ENCODE measurements around the gene MBD3L5. TPM values are rescaled to one million over a fixed set of nuclear protein-coding genes. Genes with fewer than 3 reads are reported as not detected.
"Not testable (repeated sequence)": the region's sequence is repeated elsewhere in the genome, so short reads cannot be mapped to it uniquely, and the experiment has no call there.

Gene MBD3L5
- total RNA-seq (2021; ENCODE audit: unreplicated experiment) (not detected), Bru-seq, nascent RNA (not detected), BruChase-seq, experiment 1, labeled RNA remaining after a 2-hour chase (not detected), BruChase-seq, experiment 2, labeled RNA remaining after a 6-hour chase (not detected)
- polyA plus RNA-seq (2012; ENCODE audit: insufficient read length), result not detected
- long read RNA-seq, result 0 reads

DNA sequence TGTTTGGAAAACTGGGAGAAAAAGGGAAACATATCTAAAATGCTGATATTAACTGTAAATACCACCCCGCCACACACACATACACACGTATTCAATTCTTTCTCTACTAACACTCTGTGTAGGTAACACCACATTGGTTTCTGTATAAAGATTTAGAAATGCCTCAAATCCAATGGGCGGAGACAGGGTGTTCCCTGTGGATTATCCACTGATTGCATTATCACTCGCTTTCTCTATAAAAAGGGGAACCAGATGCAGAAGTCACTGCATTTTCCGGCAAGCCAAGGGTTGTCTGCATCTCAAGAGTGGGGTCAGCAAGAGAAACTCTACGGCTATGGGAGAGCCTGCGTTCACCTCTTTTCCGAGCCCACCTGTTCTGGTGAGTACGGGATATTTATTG lies at the start of gene MBD3L5:
TSS of gene MBD3L5 (plus strand) at position 301 of the 400 bp plus-strand sequence. CDS start at position 335, 34 bp downstream.
- H3K27me3 ChIP-seq (ENCODE audit: control insufficient read depth, insufficient read depth, low read length); in situ Hi-C loops (cut with HindIII; ENCODE audit: low pct_unique_long_range_greater_than_20kb, low sequenced_read_pairs); H3K36me3 ChIP-seq (ENCODE audit: control insufficient read depth, insufficient read depth, low read length); ATAC-seq; POLR2A ChIA-PET; H3K4me3 ChIP-seq (ENCODE audit: low read depth in 2 of 2, low read length in 2 of 2); DNase-seq (ENCODE audit: low read depth, low spot score); CTCF ChIA-PET; H3K4me1 ChIP-seq (ENCODE audit: control insufficient read depth, insufficient read depth, low read length); BruUV-seq (replicated peaks); H3K9me3 ChIP-seq (ENCODE audit: control insufficient read depth, insufficient read depth, low read depth, low read length); intact Hi-C loops (cut with micrococcal nuclease; ENCODE audit: unreplicated experiment); H3K27ac ChIP-seq (ENCODE audit: low read length): not testable (repeated sequence)

GRCh38 chr19:6983448-6983847 lies 46.9 kb upstream of the MBD3L5 start:
- Histone ChIP-seq H3K4me3 (ENCODE audit: low read depth in 2 of 2, low read length in 2 of 2) (no peak overlapping the region), H3K27me3 (ENCODE audit: control insufficient read depth, insufficient read depth, low read length) (no peaks in the 10 kb centered on the region), H3K27ac (ENCODE audit: low read length) (no peak overlapping the region), H3K9me3 (ENCODE audit: control insufficient read depth, insufficient read depth, low read depth, low read length) (no peaks in the 10 kb centered on the region; the same call in 1 of the 2 replicates), H3K36me3 (ENCODE audit: control insufficient read depth, insufficient read depth, low read length) (no peaks in the 10 kb centered on the region), H3K4me1 (ENCODE audit: control insufficient read depth, insufficient read depth, low read length) (no peaks in the 10 kb centered on the region)
- in situ Hi-C loops (cut with HindIII; ENCODE audit: low pct_unique_long_range_greater_than_20kb, low sequenced_read_pairs) (no loop called here), intact Hi-C loops (cut with micrococcal nuclease; ENCODE audit: unreplicated experiment) (no loop called here)
- DNase-seq (ENCODE audit: low read depth, low spot score) (no peak), ATAC-seq (no peak)
- no peak for TF ChIP-seq SIN3A (IDR thresholded peaks at IDR 0.05; ENCODE audit: borderline replicate concordance, insufficient read depth, low read depth, low read length)
- TF ChIP-seq, protein P1, sequence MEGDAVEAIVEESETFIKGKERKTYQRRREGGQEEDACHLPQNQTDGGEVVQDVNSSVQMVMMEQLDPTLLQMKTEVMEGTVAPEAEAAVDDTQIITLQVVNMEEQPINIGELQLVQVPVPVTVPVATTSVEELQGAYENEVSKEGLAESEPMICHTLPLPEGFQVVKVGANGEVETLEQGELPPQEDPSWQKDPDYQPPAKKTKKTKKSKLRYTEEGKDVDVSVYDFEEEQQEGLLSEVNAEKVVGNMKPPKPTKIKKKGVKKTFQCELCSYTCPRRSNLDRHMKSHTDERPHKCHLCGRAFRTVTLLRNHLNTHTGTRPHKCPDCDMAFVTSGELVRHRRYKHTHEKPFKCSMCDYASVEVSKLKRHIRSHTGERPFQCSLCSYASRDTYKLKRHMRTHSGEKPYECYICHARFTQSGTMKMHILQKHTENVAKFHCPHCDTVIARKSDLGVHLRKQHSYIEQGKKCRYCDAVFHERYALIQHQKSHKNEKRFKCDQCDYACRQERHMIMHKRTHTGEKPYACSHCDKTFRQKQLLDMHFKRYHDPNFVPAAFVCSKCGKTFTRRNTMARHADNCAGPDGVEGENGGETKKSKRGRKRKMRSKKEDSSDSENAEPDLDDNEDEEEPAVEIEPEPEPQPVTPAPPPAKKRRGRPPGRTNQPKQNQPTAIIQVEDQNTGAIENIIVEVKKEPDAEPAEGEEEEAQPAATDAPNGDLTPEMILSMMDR (IDR thresholded peaks at IDR 0.05), result no peak
- TF ChIP-seq POLR2AphosphoS5 (IDR thresholded peaks at IDR 0.05; ENCODE audit: low read depth, low read length), result no peak
- no peak for TF ChIP-seq TCF7L2 (IDR thresholded peaks at IDR 0.05; ENCODE audit: low read depth, low read length)
- TF ChIP-seq, protein P2, sequence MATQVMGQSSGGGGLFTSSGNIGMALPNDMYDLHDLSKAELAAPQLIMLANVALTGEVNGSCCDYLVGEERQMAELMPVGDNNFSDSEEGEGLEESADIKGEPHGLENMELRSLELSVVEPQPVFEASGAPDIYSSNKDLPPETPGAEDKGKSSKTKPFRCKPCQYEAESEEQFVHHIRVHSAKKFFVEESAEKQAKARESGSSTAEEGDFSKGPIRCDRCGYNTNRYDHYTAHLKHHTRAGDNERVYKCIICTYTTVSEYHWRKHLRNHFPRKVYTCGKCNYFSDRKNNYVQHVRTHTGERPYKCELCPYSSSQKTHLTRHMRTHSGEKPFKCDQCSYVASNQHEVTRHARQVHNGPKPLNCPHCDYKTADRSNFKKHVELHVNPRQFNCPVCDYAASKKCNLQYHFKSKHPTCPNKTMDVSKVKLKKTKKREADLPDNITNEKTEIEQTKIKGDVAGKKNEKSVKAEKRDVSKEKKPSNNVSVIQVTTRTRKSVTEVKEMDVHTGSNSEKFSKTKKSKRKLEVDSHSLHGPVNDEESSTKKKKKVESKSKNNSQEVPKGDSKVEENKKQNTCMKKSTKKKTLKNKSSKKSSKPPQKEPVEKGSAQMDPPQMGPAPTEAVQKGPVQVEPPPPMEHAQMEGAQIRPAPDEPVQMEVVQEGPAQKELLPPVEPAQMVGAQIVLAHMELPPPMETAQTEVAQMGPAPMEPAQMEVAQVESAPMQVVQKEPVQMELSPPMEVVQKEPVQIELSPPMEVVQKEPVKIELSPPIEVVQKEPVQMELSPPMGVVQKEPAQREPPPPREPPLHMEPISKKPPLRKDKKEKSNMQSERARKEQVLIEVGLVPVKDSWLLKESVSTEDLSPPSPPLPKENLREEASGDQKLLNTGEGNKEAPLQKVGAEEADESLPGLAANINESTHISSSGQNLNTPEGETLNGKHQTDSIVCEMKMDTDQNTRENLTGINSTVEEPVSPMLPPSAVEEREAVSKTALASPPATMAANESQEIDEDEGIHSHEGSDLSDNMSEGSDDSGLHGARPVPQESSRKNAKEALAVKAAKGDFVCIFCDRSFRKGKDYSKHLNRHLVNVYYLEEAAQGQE (IDR thresholded peaks at IDR 0.05; ENCODE audit: insufficient read depth in 1 of 2, low read depth in 2 of 2, low read length in 1 of 2), result no peak
- BruUV-seq (replicated peaks), result no TSS peak
- CTCF ChIA-PET, result no interaction called here
- POLR2A ChIA-PET, result no interaction called here

- in situ Hi-C loops (cut with HindIII; ENCODE audit: low pct_unique_long_range_greater_than_20kb, low sequenced_read_pairs), result no loop called here
- ChIA-PET POLR2A (no interaction called here), CTCF (no interaction called here)
- Histone ChIP-seq H3K27me3 (ENCODE audit: control insufficient read depth, insufficient read depth, low read length) (no peaks in the 10 kb centered on the region), H3K4me1 (ENCODE audit: control insufficient read depth, insufficient read depth, low read length) (no peaks in the 10 kb centered on the region), H3K36me3 (ENCODE audit: control insufficient read depth, insufficient read depth, low read length) (no peaks in the 10 kb centered on the region), H3K4me3 (ENCODE audit: low read depth in 2 of 2, low read length in 2 of 2) (no peak overlapping the region), H3K27ac (ENCODE audit: low read length) (no peak overlapping the region), H3K9me3 (ENCODE audit: control insufficient read depth, insufficient read depth, low read depth, low read length) (no peaks in the 10 kb centered on the region; the same call in 1 of the 2 replicates)
- TF ChIP-seq, protein P1 (IDR thresholded peaks at IDR 0.05), result no peak
- no peak for TF ChIP-seq POLR2AphosphoS5 (IDR thresholded peaks at IDR 0.05; ENCODE audit: low read depth, low read length)
- TF ChIP-seq, protein P2 (IDR thresholded peaks at IDR 0.05; ENCODE audit: insufficient read depth in 1 of 2, low read depth in 2 of 2, low read length in 1 of 2), result no peak
- TF ChIP-seq TCF7L2 (IDR thresholded peaks at IDR 0.05; ENCODE audit: low read depth, low read length), result no peak
- no peak for TF ChIP-seq SIN3A (IDR thresholded peaks at IDR 0.05; ENCODE audit: borderline replicate concordance, insufficient read depth, low read depth, low read length)
- DNase-seq (ENCODE audit: low read depth, low spot score), result no peak
- intact Hi-C loops (cut with micrococcal nuclease; ENCODE audit: unreplicated experiment), result no loop called here
- BruUV-seq (replicated peaks), result no TSS peak
- ATAC-seq, result no peak
Measured at GRCh38 chr19:6987850-6988249, 42.5 kb upstream of the MBD3L5 start.

Data from Panc1 (cell line).